Measurements from ENCODE around the gene ABCB8. TPM values are rescaled to one million over a fixed set of nuclear protein-coding genes. Genes with fewer than 3 reads are reported as not detected.

Gene ABCB8
- total and polyA plus RNA-seq, 2 of the 4 experiments (the other 2 are of a cell fraction) = 16.3 to 26.8 TPM

DNA sequence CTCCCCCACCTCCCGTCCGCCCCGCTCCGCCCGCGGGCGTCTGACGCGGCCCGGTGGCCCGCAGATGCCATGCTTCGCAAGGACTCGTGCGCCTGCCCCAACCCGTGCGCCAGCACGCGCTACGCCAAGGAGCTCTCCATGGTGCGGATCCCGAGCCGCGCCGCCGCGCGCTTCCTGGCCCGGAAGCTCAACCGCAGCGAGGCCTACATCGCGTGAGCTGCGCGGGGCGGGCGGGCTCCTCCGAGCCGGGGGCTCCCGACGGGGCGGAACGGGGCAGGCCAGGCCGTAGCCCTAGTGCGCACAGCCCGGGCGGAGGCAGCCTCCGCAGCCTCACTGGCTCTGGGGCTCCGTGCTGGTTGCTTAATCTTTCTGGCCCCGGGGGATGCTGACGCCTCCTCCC lies 22.9 kb downstream of the ABCB8 start:
- no peak overlapping the region for H2BK20ac ChIP-seq (ENCODE audit: low read depth, low read length)
- no peak overlapping the region for H3K4ac ChIP-seq (ENCODE audit: low read depth, low read length)
- H4K8ac ChIP-seq (ENCODE audit: low read depth in 2 of 2, low read length in 2 of 2) = no peak overlapping the region
- no peak overlapping the region for H2AK9ac ChIP-seq (replicated peaks; ENCODE audit: low read depth, low read length, poor library complexity)
- no peak overlapping the region for H3K56ac ChIP-seq (ENCODE audit: extremely low read depth, insufficient read depth, low read length)
- CTCF ChIA-PET = interaction anchor here (0.6 kb wide), 1 partner anchor 89 kb away, joined by 3 read pairs; no protein-coding TSS in a partner anchor
- dilution Hi-C loops (cut with HindIII; ENCODE audit: low sequenced_read_pairs, unreplicated experiment) = no loop called here
- H4K20me1 ChIP-seq (ENCODE audit: insufficient read depth, low read length) = peaks cover 18% of the 10 kb centered on the region
- no peak overlapping the region for H3K18ac ChIP-seq (ENCODE audit: low read depth, low read length)
- no peak overlapping the region for H4K91ac ChIP-seq (ENCODE audit: insufficient read depth, low read depth, low read length)
- no peak overlapping the region for H3K14ac ChIP-seq (replicated peaks; ENCODE audit: low read depth, low read length)
- in situ Hi-C loops (cut with MboI; ENCODE audit: low sequenced_read_pairs) = no loop called here
- H2AK5ac ChIP-seq (ENCODE audit: low read depth, low read length) = no peak overlapping the region
- no peaks in the 10 kb centered on the region for H3K9me3 ChIP-seq (ENCODE audit: control insufficient read depth, insufficient read depth, low read length)
- peak; percentile 85 for ATAC-seq (ENCODE audit: low read depth)
- no peak overlapping the region for H3K9ac ChIP-seq (ENCODE audit: low read depth, low read length)
- H3K9me1 ChIP-seq (ENCODE audit: insufficient read depth, low read length) = peaks cover 6% of the 10 kb centered on the region; the same call in 1 of the 2 replicates
- no peaks in the 10 kb centered on the region for H3K36me3 ChIP-seq (ENCODE audit: control insufficient read depth, insufficient read depth, low read length)
- no peak overlapping the region for H3K27ac ChIP-seq (ENCODE audit: insufficient read depth, low read length)
- peak overlapping the region; percentile 51 for H2AFZ ChIP-seq (replicated peaks; ENCODE audit: low read length, poor library complexity)
- DNase-seq = peak; percentile 77
- no peak overlapping the region for H2BK5ac ChIP-seq (ENCODE audit: low read depth, low read length, poor library complexity, severe bottlenecking)
- WGBS, 2 experiments (ENCODE audit: extremely low coverage in 2 of 2, insufficient read length in 1 of 2) = 2% methylated on average over 36 of the region's 50 CpGs; no CpG with 5 or more reads in 1 of the 2 experiments
- no TSS peak for BruUV-seq (replicated peaks)
- no peak overlapping the region for H4K5ac ChIP-seq (ENCODE audit: low read depth, low read length)
- H3K23ac ChIP-seq (ENCODE audit: low read depth, low read length) = no peak overlapping the region
- POLR2A ChIA-PET (ENCODE audit: unreplicated experiment) = no interaction called here
- TF ChIP-seq RCOR1 (IDR thresholded peaks at IDR 0.05; ENCODE audit: insufficient replicate concordance, low read length) (peak; percentile 54), RFX5 (IDR thresholded peaks at IDR 0.05; ENCODE audit: low read depth, low read length) (no peak), MXI1 (IDR thresholded peaks at IDR 0.05; ENCODE audit: borderline replicate concordance, low read depth, low read length) (peak; percentile 100), BHLHE40 (IDR thresholded peaks at IDR 0.05; ENCODE audit: low read depth, low read length) (peak; percentile 97), MAFK (IDR thresholded peaks at IDR 0.05; ENCODE audit: low read depth, low read length) (no peak), RAD21 (IDR thresholded peaks at IDR 0.05; ENCODE audit: low read length) (no peak), MAZ (IDR thresholded peaks at IDR 0.05; ENCODE audit: borderline replicate concordance, low read depth, low read length) (peak; percentile 85; the same call in 1 of the 2 replicates), FOS (IDR thresholded peaks at IDR 0.05; ENCODE audit: low read depth, low read length) (no peak)
- TF ChIP-seq, protein P1, sequence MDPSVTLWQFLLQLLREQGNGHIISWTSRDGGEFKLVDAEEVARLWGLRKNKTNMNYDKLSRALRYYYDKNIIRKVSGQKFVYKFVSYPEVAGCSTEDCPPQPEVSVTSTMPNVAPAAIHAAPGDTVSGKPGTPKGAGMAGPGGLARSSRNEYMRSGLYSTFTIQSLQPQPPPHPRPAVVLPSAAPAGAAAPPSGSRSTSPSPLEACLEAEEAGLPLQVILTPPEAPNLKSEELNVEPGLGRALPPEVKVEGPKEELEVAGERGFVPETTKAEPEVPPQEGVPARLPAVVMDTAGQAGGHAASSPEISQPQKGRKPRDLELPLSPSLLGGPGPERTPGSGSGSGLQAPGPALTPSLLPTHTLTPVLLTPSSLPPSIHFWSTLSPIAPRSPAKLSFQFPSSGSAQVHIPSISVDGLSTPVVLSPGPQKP (IDR thresholded peaks at IDR 0.05; ENCODE audit: borderline replicate concordance, low read depth, low read length) = no peak
- no peaks in the 10 kb centered on the region; the same call in 1 of the 2 replicates for H3K27me3 ChIP-seq (ENCODE audit: control insufficient read depth, insufficient read depth, low read length)
- 0 out of 4 replicates have a peak, but pooled peaks cover 0 to 3% of the 10 kb centered on the region in 2 experiments for H3K79me1 ChIP-seq (ENCODE audit: low read depth in 1 of 2, low read length in 2 of 2)
- no peak overlapping the region; the same call in 1 of the 2 replicates for H3K4me2 ChIP-seq (ENCODE audit: low read depth, low read length)
- H2BK15ac ChIP-seq (ENCODE audit: low read depth, low read length) = no peak overlapping the region
- intact Hi-C loops (cut with micrococcal nuclease) = no loop called here
- peaks cover 11% of the 10 kb centered on the region; the same call in 1 of the 2 replicates for H3K4me1 ChIP-seq (ENCODE audit: control insufficient read depth, insufficient read depth, low read length)
- no peak overlapping the region for H3K4me3 ChIP-seq (ENCODE audit: insufficient read depth, low read depth, low read length)
- no peak overlapping the region for H2BK120ac ChIP-seq (ENCODE audit: low read depth, low read length)
